Activated T-helper 1 cell treated with anti-CD3 and anti-CD28 coated beads, Interleukin-2, amount 50 U/mL, for 16 hours (primary cell): ENCODE results near the gene CCNL2.
"Not testable (repeated sequence)": the region's sequence is repeated elsewhere in the genome, so short reads cannot be mapped to it uniquely, and the experiment has no call there.

ENCODE experiments used
- DNase-seq, 2 donors: peaks; one replicate each; pipeline ENCODE4 v3.0.0-alpha.2; 2020; ENCODE audit warnings: low read depth in 1 of 2, low spot score in 1 of 2

The CCNL2 gene

GRCh38 chr1:1432274-1432950 is 33.3 kb upstream of the CCNL2 start:
- no peak for DNase-seq

GRCh38 chr1:1431845-1432273 is 32.7 kb upstream of the CCNL2 start:
- no peak for DNase-seq

- DNase-seq, result no peak
Measured at GRCh38 chr1:1430992-1431844, 32.1 kb upstream of the CCNL2 start.

GRCh38 chr1:1430114-1430982 is 31.2 kb upstream of the CCNL2 start:
- DNase-seq, result no peak

- DNase-seq, result no peak
Measured at GRCh38 chr1:1429671-1430073, 30.5 kb upstream of the CCNL2 start.

GRCh38 chr1:1428967-1429366 is 29.8 kb upstream of the CCNL2 start:
- not testable (repeated sequence) for DNase-seq

GRCh38 chr1:1428174-1428573 is 29.0 kb upstream of the CCNL2 start:
- DNase-seq, result no peak

GRCh38 chr1:1427820-1428148 is 28.6 kb upstream of the CCNL2 start:
- no peak for DNase-seq

- no peak for DNase-seq
Measured at GRCh38 chr1:1427106-1427819, 28.1 kb upstream of the CCNL2 start.

GRCh38 chr1:1426496-1427105 is 27.5 kb upstream of the CCNL2 start:
- DNase-seq, result no peak

- no peak for DNase-seq
Measured at GRCh38 chr1:1425753-1426495, 26.8 kb upstream of the CCNL2 start.

GRCh38 chr1:1425426-1425752 is 26.3 kb upstream of the CCNL2 start:
- DNase-seq, result no peak

GRCh38 chr1:1424707-1425106 is 25.6 kb upstream of the CCNL2 start:
- no peak for DNase-seq

GRCh38 chr1:1423245-1423597 is 24.1 kb upstream of the CCNL2 start:
- no peak for DNase-seq

- DNase-seq, result no peak
Measured at GRCh38 chr1:1422465-1423244, 23.5 kb upstream of the CCNL2 start.

- DNase-seq, result no peak
Measured at GRCh38 chr1:1421907-1422464, 22.9 kb upstream of the CCNL2 start.

GRCh38 chr1:1421147-1421906 is 22.2 kb upstream of the CCNL2 start, which contains the start of gene ANKRD65:
ANKRD65 (minus strand) TSS chr1:1421276; CDS start chr1:1421005, 271 bp downstream.
- no peak for DNase-seq

- DNase-seq, result no peak
Measured at GRCh38 chr1:1420654-1421141, 21.6 kb upstream of the CCNL2 start.
